IPS-18c (cell line): ENCODE measurements around the gene PRR5L.
"Not testable (repeated sequence)": the region's sequence is repeated elsewhere in the genome, so short reads cannot be mapped to it uniquely, and the experiment has no call there.

Source experiments
- H3K4me3 ChIP-seq: 2 replicates; pipeline ENCODE4 v1.7.0; 2013; ENCODE audit warnings: low read depth, mild to moderate bottlenecking, low read length, moderate library complexity; ENCODE audit not compliant: insufficient read depth
- H3K9me3 ChIP-seq: one replicate; pipeline ENCODE4 v1.6.1; 2013; ENCODE audit warnings: mild to moderate bottlenecking, low read length, moderate library complexity; ENCODE audit not compliant: control insufficient read depth, insufficient read depth

The PRR5L gene

DNA sequence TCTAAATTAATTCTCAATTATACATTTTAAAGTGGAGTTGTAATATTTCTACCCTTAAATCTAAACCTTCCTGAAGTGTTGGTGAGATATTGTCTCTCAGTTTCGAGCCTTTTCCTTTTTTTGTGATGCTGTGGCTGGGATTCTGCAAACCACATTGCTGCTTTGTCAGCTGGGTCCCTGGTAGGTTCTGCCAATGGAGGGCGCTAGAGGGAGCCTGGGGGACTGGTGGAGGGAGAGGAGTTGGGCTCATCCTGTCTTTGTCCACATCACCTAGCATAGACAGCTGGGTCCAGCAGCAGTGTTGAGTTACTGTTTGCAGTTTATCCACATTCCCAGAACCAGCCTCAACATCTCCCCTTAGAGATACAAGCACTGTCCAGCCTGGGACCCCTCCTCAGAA lies 173.0 kb downstream of the PRR5L start:
- Histone ChIP-seq H3K4me3 (no peak overlapping the region), H3K9me3 (peaks cover 4% of the 10 kb centered on the region)

DNA sequence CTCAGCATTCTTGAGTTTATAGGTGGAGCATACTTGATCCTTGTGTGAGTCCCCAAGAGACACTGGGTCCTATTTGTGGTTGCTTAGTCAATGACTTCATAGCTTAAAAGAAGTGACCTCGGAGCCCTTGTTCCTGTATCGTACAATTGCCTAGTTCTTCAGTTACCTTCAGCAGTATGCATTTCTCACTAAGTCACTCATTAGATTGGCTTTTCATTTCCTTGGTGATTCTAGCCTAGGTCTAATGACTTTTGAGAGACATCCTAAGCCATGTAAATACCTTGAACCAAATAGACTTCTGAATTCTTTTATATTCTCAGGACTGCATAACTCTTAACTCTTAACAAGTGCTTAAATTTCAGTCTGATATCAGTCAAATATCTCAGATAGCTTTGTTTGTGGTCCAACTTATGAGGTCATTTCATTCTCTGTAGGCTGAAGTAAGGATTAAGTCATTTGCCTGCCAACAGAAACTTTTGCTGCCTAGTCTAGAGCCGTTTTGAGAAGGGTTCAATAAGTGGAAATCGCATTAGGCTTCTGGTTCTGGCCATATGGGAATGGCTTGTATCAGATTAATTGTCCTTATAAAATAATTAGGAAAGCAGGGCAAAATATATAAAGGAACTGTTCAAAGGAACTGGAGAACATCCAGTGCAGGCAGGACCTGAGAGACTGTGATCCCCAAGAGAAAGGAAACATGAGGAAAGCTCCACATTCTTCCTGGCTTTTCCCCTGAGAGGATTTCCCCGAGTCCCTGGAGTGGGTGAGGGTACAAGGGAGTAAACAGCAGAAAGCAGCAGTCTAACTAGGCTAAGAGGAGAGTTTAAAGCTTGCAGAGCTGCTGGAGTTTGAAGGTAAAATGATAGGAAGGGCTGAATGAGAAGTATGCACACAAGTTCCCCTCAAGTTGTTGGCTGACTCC lies 174.1 kb downstream of the PRR5L start:
- Histone ChIP-seq H3K9me3 (peaks cover 4% of the 10 kb centered on the region), H3K4me3 (no peak overlapping the region)

DNA sequence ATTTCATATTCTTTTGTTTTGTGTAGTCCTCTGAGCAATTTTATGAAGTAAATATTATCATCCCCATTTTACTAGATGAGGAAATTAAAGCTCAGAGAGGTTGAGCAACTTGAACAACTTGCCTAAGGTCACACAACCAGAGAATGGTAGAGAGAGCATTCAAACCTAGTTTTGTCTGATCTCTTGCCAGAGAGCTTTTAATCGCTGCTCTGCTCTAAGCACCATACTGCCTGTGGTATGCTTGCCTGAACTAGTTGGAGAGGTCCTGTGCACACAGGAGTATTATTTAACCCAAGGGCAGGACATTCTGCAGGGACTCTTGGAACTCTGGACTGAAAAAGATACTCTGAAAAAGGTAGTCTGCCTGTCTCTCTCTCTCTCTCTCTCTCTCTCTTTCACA lies 175.5 kb downstream of the PRR5L start:
- no peak overlapping the region for H3K4me3 ChIP-seq
- peaks cover 4% of the 10 kb centered on the region for H3K9me3 ChIP-seq

DNA sequence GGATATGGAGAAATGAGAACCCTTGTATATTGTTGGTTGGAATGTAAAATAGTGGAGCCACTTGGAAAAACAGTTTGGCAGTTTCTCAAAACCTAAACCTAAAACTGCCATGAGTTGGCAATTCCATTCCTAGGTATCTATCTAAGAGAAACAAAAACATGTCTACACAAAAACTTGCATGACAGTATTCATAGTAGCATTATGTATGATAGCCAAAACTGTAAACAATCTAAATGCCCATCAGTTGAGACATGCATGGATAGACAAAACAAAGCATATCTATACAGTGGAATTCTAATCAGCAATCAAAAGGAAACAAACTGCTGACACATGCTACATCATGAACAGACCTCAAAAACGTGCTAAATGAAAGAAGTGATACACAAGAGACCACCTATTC lies 179.1 kb downstream of the PRR5L start:
- H3K4me3 ChIP-seq: no peak overlapping the region
- H3K9me3 ChIP-seq: peaks cover 2% of the 10 kb centered on the region

DNA sequence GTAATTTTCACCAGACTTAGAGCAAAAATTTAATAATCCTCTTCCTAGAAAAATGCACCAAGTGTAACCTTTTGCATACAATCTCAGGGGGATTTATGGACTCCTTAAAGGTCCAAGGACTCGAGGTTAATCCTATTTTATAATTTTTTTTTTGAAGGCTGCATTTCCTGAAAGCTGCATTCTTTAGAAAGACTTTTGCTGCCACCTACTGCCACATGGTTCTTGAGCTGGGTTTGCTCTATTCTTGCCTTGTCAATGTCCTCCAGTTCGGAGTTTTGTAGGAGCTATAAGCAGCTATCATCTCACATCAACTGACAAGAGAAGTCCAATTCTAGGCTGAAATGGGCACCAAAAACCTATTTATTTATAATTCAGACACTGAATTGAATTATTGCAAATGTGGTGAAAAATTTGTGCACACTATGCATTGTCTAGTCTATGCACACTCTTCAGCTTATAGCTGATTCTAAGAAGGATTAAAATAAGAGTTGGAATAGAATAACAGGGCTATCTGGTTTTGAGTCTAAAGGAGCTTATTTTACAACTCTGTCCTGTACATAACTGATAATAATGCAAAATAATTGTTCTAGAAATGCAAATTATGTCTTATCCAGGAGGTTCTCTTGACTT lies 182.7 kb downstream of the PRR5L start:
- no peak overlapping the region for H3K4me3 ChIP-seq
- H3K9me3 ChIP-seq: no peaks in the 10 kb centered on the region

- Histone ChIP-seq H3K9me3 (no peaks in the 10 kb centered on the region), H3K4me3 (no peak overlapping the region)
Measured at GRCh38 chr11:36480833-36481232, 184.7 kb downstream of the PRR5L start.

GRCh38 chr11:36483042-36483441 lies 187.0 kb downstream of the PRR5L start:
- not testable (repeated sequence) for H3K9me3 ChIP-seq, H3K4me3 ChIP-seq

- H3K4me3 ChIP-seq: no peak overlapping the region
- no peaks in the 10 kb centered on the region for H3K9me3 ChIP-seq
Measured at GRCh38 chr11:36485298-36486002, 189.4 kb downstream of the PRR5L start.

DNA sequence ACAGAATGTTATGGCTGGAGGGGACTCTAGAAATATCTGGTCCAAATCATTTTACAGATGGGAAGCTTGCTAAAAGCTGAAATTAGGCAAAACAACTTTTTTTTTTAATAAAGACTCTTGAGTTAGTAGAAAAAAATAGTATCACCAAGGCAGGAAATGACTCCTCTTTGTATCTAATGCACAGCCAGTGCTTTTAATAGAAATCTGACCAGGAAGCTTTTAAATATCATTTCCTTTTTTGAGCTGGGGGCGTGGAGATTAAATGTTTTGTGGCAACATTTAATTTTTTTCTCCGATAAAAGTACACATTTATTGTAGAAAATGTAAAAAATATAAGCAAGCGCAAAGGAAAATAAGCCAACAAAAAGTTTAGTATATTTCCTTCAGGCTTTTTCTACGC lies 191.5 kb downstream of the PRR5L start:
- no peak overlapping the region for H3K4me3 ChIP-seq
- no peaks in the 10 kb centered on the region for H3K9me3 ChIP-seq

GRCh38 chr11:36488096-36488495 lies 192.0 kb downstream of the PRR5L start:
- Histone ChIP-seq H3K9me3 (no peaks in the 10 kb centered on the region), H3K4me3 (no peak overlapping the region)

- no peaks in the 10 kb centered on the region for H3K9me3 ChIP-seq
Measured at GRCh38 chr11:36490026-36490806, 194.1 kb downstream of the PRR5L start.

DNA sequence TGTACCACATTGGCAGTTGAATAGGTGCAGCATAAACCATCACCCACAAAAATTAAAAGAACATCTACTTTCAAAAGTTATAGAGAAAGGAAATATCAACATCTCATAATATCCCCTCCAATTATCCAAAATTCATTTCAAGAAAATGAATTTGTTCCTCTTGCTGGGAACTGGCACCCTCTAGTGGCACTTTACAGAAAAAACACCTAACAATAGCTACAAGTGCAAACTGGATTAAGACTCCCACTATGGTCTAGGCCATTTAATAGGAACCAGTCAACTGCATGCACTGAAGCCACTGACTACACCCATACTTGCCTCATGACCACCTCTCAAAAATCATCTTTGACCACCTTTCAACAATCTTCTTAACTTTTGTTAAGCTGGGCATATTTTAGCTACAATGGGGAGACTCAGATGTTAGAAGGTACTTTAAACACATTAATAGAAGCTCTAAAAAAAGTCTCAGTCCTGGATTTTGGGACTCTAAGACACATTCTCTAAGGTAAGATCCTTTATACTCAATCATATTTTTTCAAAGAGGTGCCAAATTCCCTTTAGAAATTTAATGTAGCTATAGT lies 196.7 kb downstream of the PRR5L start:
- Histone ChIP-seq H3K4me3 (no peak overlapping the region), H3K9me3 (no peaks in the 10 kb centered on the region)

More at GRCh38 chr11:36490026-36490806, 194.1 kb downstream of the PRR5L start:
- H3K4me3 ChIP-seq: no peak overlapping the region

DNA sequence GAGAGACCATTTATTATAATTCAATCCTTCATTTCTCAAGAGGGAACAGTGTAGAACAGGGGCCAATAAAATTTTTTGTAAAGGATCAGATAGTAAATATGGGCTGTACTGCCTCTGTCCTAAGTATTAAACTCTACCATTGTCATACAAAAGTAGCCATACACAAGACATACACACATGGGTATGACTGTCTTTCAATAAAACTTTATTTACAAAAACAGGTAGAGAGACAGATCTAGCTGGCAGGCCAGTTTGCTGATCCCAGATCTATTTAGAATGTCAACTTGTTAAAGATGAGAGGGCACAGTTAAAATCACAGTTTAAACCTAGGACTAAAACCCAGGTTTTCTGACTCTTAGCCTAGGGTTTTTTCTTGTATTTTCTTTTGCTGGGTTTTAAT lies 197.2 kb downstream of the PRR5L start:
- Histone ChIP-seq H3K4me3 (no peak overlapping the region), H3K9me3 (no peaks in the 10 kb centered on the region)

DNA sequence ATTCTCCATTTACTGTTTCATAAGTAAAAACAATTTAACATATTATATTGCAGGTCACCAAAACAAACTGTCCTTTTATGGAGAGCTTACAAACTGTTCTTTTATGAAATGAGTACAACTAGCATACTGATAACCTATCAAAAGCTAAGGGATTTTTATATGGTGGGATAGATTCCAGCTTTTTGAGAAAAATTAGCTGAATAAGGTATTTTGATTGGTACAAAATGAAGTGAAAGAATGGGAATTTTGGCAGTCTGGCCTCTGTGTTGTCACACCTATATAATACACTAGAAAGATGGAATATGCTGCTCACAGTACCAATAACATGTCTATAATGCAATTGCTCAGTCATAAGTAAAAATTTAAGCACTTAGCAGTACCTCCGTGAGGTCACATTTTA lies 202.6 kb downstream of the PRR5L start:
- no peaks in the 10 kb centered on the region for H3K9me3 ChIP-seq
- no peak overlapping the region for H3K4me3 ChIP-seq

- Histone ChIP-seq H3K4me3 (no peak overlapping the region), H3K9me3 (no peaks in the 10 kb centered on the region)
Measured at GRCh38 chr11:36499315-36499714, 203.2 kb downstream of the PRR5L start.

GRCh38 chr11:36500315-36500721 lies 204.2 kb downstream of the PRR5L start:
- Histone ChIP-seq H3K9me3 (no peaks in the 10 kb centered on the region), H3K4me3 (no peak overlapping the region)

DNA sequence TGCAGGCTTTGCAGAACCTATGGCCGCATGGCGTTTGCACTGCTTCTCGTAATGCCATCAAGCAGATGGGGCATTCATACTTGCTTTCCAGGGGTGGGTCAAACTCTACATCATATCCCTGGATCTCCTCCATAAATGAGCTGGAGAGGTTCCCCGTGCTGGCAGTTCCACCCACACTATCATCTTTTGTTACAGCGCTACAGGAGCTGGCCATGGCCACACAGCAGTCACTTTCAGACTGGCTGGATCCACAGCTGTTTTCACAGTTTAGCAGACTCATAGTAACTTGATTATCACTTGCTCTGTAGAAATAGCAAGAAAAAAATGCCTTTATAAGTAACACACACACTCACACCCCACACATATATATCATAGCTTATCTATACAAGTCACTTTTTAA lies 205.1 kb downstream of the PRR5L start:
- H3K4me3 ChIP-seq: no peak overlapping the region
- no peaks in the 10 kb centered on the region for H3K9me3 ChIP-seq
